Measurements from ENCODE around the gene TOX3. TPM values are rescaled to one million over a fixed set of nuclear protein-coding genes. Genes with fewer than 3 reads are reported as not detected.

Gene TOX3
- total and polyA plus RNA-seq, 2 experiments from 2014 or later = 9.8 to 15.6 TPM

- TF ChIP-seq CREB1 (CRISPR knock-in tag; IDR thresholded peaks at IDR 0.05; ENCODE audit: low read depth) (no peak), REST (IDR thresholded peaks at IDR 0.05; ENCODE audit: unreplicated experiment) (peak; percentile 76)
- Histone ChIP-seq H3K36me3 (ENCODE audit: insufficient read depth) (no peaks in the 10 kb centered on the region), H3K4me3 (no peak overlapping the region), H3K4me2 (no peak overlapping the region), H3K4me1 (ENCODE audit: insufficient read depth) (peaks cover 25% of the 10 kb centered on the region), H3K27ac (ENCODE audit: low read depth) (no peak overlapping the region), H3K27me3 (ENCODE audit: insufficient read depth) (no peaks in the 10 kb centered on the region), H4K20me1 (replicated peaks; ENCODE audit: insufficient read depth) (peaks cover 3% of the 10 kb centered on the region; the same call in 1 of the 2 replicates), H3K9me2 (ENCODE audit: insufficient read depth) (no peaks in the 10 kb centered on the region), H2AFZ (no peak overlapping the region), H3F3A (replicated peaks; ENCODE audit: low read depth) (no peaks in the 10 kb centered on the region), H3K79me2 (replicated peaks; ENCODE audit: insufficient read depth) (peaks cover 47% of the 10 kb centered on the region)
- H3K9me3 Mint-ChIP-seq = no peaks in the 10 kb centered on the region
- ATAC-seq (peak; percentile 62), DNase-seq (ENCODE audit: low spot score) (peak; percentile 57)
- H3K4me1 Mint-ChIP-seq = peaks cover 25% of the 10 kb centered on the region
- no peak overlapping the region for H3K27ac Mint-ChIP-seq
- H3K36me3 Mint-ChIP-seq (ENCODE audit: low read depth) = peaks cover 5% of the 10 kb centered on the region; the same call in 1 of the 3 replicates
- no peak overlapping the region for H3K4me3 Mint-ChIP-seq
- H3K27me3 Mint-ChIP-seq (ENCODE audit: insufficient read depth, low read depth, poor library complexity) = no peaks in the 10 kb centered on the region
Measured at GRCh38 chr16:52515068-52515671, 31.8 kb downstream of the TOX3 start.

GRCh38 chr16:52512297-52512987 lies 34.5 kb downstream of the TOX3 start:
- Histone ChIP-seq H3F3A (replicated peaks; ENCODE audit: low read depth) (no peaks in the 10 kb centered on the region), H3K9me2 (ENCODE audit: insufficient read depth) (no peaks in the 10 kb centered on the region), H2AFZ (no peak overlapping the region), H4K20me1 (replicated peaks; ENCODE audit: insufficient read depth) (peaks cover 7% of the 10 kb centered on the region; the same call in 1 of the 2 replicates), H3K79me2 (replicated peaks; ENCODE audit: insufficient read depth) (peaks cover 54% of the 10 kb centered on the region), H3K27me3 (ENCODE audit: insufficient read depth) (no peaks in the 10 kb centered on the region), H3K4me1 (ENCODE audit: insufficient read depth) (peaks cover 25% of the 10 kb centered on the region), H3K36me3 (ENCODE audit: insufficient read depth) (no peaks in the 10 kb centered on the region), H3K4me3 (no peak overlapping the region), H3K4me2 (peak overlapping the region; percentile 51), H3K27ac (ENCODE audit: low read depth) (peak overlapping the region; percentile 53; the same call in 1 of the 2 replicates)
- H3K36me3 Mint-ChIP-seq (ENCODE audit: low read depth) = peaks cover 5% of the 10 kb centered on the region; the same call in 1 of the 3 replicates
- H3K27ac Mint-ChIP-seq = no peak overlapping the region; the same call in 1 of the 2 replicates
- DNase-seq (ENCODE audit: low spot score) = peak; percentile 68
- H3K9me3 Mint-ChIP-seq = no peaks in the 10 kb centered on the region
- peaks cover 25% of the 10 kb centered on the region for H3K4me1 Mint-ChIP-seq
- H3K4me3 Mint-ChIP-seq = no peak overlapping the region; the same call in 2 of the 3 replicates
- H3K27me3 Mint-ChIP-seq (ENCODE audit: insufficient read depth, low read depth, poor library complexity) = no peaks in the 10 kb centered on the region
- peak; percentile 35 for ATAC-seq
- no peak for TF ChIP-seq CTCF (conservative IDR thresholded peaks at IDR 0.05; ENCODE audit: low read depth in 2 of 2)
- TF ChIP-seq JUNB (IDR thresholded peaks at IDR 0.05; ENCODE audit: unreplicated experiment) = no peak
- TF ChIP-seq ZNF331 (CRISPR knock-in tag; IDR thresholded peaks at IDR 0.05; ENCODE audit: low read depth) = no peak
- TF ChIP-seq REST (IDR thresholded peaks at IDR 0.05; ENCODE audit: unreplicated experiment) = no peak
